MG63 (cell line): ENCODE results near the gene RPL13A. TPM values are rescaled to one million over a fixed set of nuclear protein-coding genes. Genes with fewer than 3 reads are reported as not detected.

ENCODE experiments used
- total RNA-seq: library from RNA; depleted of rRNA; stranded (reverse); fragments of >200 nt; shearing (Covaris generic); gene quantifications from 2 replicates; pipeline ENCODE4 v1.2.3, GENCODE V29; 2014; ENCODE audit warnings: low replicate concordance; rRNA removed

Gene RPL13A
- total RNA-seq, 1 experiment from 2014 or later = 3,823 TPM

Other genes starting within 250 kb of the RPL13A start
- not detected in 2 replicates for gene SLC6A16, start 162.4 kb upstream of the RPL13A start, total RNA-seq
- not detected in 2 replicates for gene CD37, start 152.2 kb upstream of the RPL13A start, total RNA-seq
- 13.5 and 14.6 TPM in 2 replicates for gene TEAD2, start 125.2 kb upstream of the RPL13A start, total RNA-seq
- not detected in 2 replicates for gene DKKL1, start 123.7 kb upstream of the RPL13A start, total RNA-seq
- not detected in 2 replicates for gene KASH5, start 99.4 kb upstream of the RPL13A start, total RNA-seq
- not detected in 2 replicates for gene PTH2, start 64.2 kb upstream of the RPL13A start, total RNA-seq
- gene GFY, start 62.2 kb upstream of the RPL13A start, total RNA-seq = not detected in 2 replicates
- gene SLC17A7, start 46.1 kb upstream of the RPL13A start, total RNA-seq = not detected in 2 replicates
- gene PIH1D1, start 35.8 kb upstream of the RPL13A start, total RNA-seq = 121 and 144 TPM in 2 replicates
- gene ALDH16A1, start 34.4 kb upstream of the RPL13A start, total RNA-seq = 86.4 and 89.0 TPM in 2 replicates
- 0.25 and 5.0 TPM in 2 replicates for gene FLT3LG, start 13.4 kb upstream of the RPL13A start, total RNA-seq
- gene RPS11, start 8.8 kb downstream of the RPL13A start, total RNA-seq = 2,408 and 3,564 TPM in 2 replicates
- gene FCGRT, start 25.1 kb downstream of the RPL13A start, total RNA-seq = 29.6 and 58.0 TPM in 2 replicates
- gene RCN3, start 40.4 kb downstream of the RPL13A start, total RNA-seq = 131 and 183 TPM in 2 replicates
- 46.1 and 109 TPM in 2 replicates for gene NOSIP, start 92.9 kb downstream of the RPL13A start, total RNA-seq
- 0.20 TPM in 1 of 2 replicates, not detected in the other for gene PRRG2, start 93.7 kb downstream of the RPL13A start, total RNA-seq
- gene PRR12, start 103.6 kb downstream of the RPL13A start, total RNA-seq = 1.2 and 1.8 TPM in 2 replicates
- 66.4 and 72.7 TPM in 2 replicates for gene RRAS, start 152.5 kb downstream of the RPL13A start, total RNA-seq
- gene SCAF1, start 154.6 kb downstream of the RPL13A start, total RNA-seq = 13.4 and 22.7 TPM in 2 replicates
- gene IRF3, start 178.2 kb downstream of the RPL13A start, total RNA-seq = 64.1 and 104 TPM in 2 replicates
- gene BCL2L12, start 178.3 kb downstream of the RPL13A start, total RNA-seq = 3.0 TPM in 1 of 2 replicates, not detected in the other
- 705 and 777 TPM in 2 replicates for gene PRMT1, start 189.7 kb downstream of the RPL13A start, total RNA-seq
- gene ADM5, start 202.0 kb downstream of the RPL13A start, total RNA-seq = 0.33 and 1.4 TPM in 2 replicates
- gene CPT1C, start 203.5 kb downstream of the RPL13A start, total RNA-seq = not detected in 2 replicates